HG03060 (cell line): ENCODE results near the gene ZBP1.

Experiments used
- ATAC-seq: cut with Tn5 transposase; IDR thresholded peaks from one replicate; pipeline ENCODE4 v1.9.1; 2021; ENCODE audit warnings: low read depth, moderate number of reproducible peaks; ENCODE audit not compliant: unreplicated experiment

Gene ZBP1

GRCh38 chr20:57620274-57620990 lies at the start of gene ZBP1:
Gene ZBP1, minus strand, starts transcription at chr20:57620426. Its CDS starts 131 bp downstream, at chr20:57620295.
- peak; percentile 31 for ATAC-seq

GRCh38 chr20:57669632-57670031 lies 49.4 kb upstream of the ZBP1 start:
- no peak for ATAC-seq

- ATAC-seq, result no peak
Observed at GRCh38 chr20:57667924-57668782, 47.9 kb upstream of the ZBP1 start.

- ATAC-seq, result no peak
Observed at GRCh38 chr20:57667388-57667787, 47.2 kb upstream of the ZBP1 start.

GRCh38 chr20:57666834-57667157 lies 46.6 kb upstream of the ZBP1 start:
- ATAC-seq, result no peak

GRCh38 chr20:57666106-57666833 lies 46.0 kb upstream of the ZBP1 start:
- ATAC-seq, result no peak

GRCh38 chr20:57665589-57665971 lies 45.4 kb upstream of the ZBP1 start:
- ATAC-seq, result no peak

- ATAC-seq, result no peak
Observed at GRCh38 chr20:57664924-57665588, 44.8 kb upstream of the ZBP1 start.

GRCh38 chr20:57664476-57664875 lies 44.2 kb upstream of the ZBP1 start:
- no peak for ATAC-seq

GRCh38 chr20:57663681-57664451 lies 43.6 kb upstream of the ZBP1 start:
- no peak for ATAC-seq

- no peak for ATAC-seq
Observed at GRCh38 chr20:57663241-57663640, 43.0 kb upstream of the ZBP1 start.

GRCh38 chr20:57662456-57663240 lies 42.4 kb upstream of the ZBP1 start:
- no peak for ATAC-seq

GRCh38 chr20:57661746-57662455 lies 41.7 kb upstream of the ZBP1 start:
- ATAC-seq, result no peak

GRCh38 chr20:57660922-57661745 lies 40.9 kb upstream of the ZBP1 start:
- ATAC-seq, result no peak

- no peak for ATAC-seq
Observed at GRCh38 chr20:57660181-57660921, 40.1 kb upstream of the ZBP1 start.

GRCh38 chr20:57659517-57660180 lies 39.4 kb upstream of the ZBP1 start:
- no peak for ATAC-seq
